ENCODE results near the gene CUX1. TPM values are rescaled to one million over a fixed set of nuclear protein-coding genes. Genes with fewer than 3 reads are reported as not detected.

CUX1 gene
- total RNA-seq, 1 donor from 2014 or later: 46.5 TPM

GRCh38 chr7:102280521-102280920 lies 463.1 kb downstream of the CUX1 start:
- DNase-seq (ENCODE audit: low read depth): no peak

- DNase-seq (ENCODE audit: low read depth): no peak
These were observed 464.4 kb downstream of the CUX1 start for GRCh38 chr7:102281785-102282184.

GRCh38 chr7:102282465-102283362 lies 465.3 kb downstream of the CUX1 start:
- no peak for DNase-seq (ENCODE audit: low read depth)

GRCh38 chr7:102283477-102284189 lies 466.2 kb downstream of the CUX1 start:
- no peak for DNase-seq (ENCODE audit: low read depth)

- DNase-seq (ENCODE audit: low read depth): peak; percentile 86
These were observed 467.0 kb downstream of the CUX1 start for GRCh38 chr7:102284399-102284798.

GRCh38 chr7:102284891-102285539 lies 467.6 kb downstream of the CUX1 start:
- peak; percentile 85 for DNase-seq (ENCODE audit: low read depth)

- no peak for DNase-seq (ENCODE audit: low read depth)
These were observed 468.3 kb downstream of the CUX1 start for GRCh38 chr7:102285540-102286236.

- peak; percentile 74 for DNase-seq (ENCODE audit: low read depth)
These were observed 469.0 kb downstream of the CUX1 start, which contains the start of gene SH2B2 for GRCh38 chr7:102286237-102287110. Gene SH2B2 (plus strand): TSS chr7:102286868. CDS start chr7:102300551, 13,683 bp downstream.

- peak; percentile 64 for DNase-seq (ENCODE audit: low read depth)
These were observed 469.9 kb downstream of the CUX1 start for GRCh38 chr7:102287111-102287980.

- DNase-seq (ENCODE audit: low read depth): no peak
These were observed 470.5 kb downstream of the CUX1 start for GRCh38 chr7:102287981-102288278.

DNA sequence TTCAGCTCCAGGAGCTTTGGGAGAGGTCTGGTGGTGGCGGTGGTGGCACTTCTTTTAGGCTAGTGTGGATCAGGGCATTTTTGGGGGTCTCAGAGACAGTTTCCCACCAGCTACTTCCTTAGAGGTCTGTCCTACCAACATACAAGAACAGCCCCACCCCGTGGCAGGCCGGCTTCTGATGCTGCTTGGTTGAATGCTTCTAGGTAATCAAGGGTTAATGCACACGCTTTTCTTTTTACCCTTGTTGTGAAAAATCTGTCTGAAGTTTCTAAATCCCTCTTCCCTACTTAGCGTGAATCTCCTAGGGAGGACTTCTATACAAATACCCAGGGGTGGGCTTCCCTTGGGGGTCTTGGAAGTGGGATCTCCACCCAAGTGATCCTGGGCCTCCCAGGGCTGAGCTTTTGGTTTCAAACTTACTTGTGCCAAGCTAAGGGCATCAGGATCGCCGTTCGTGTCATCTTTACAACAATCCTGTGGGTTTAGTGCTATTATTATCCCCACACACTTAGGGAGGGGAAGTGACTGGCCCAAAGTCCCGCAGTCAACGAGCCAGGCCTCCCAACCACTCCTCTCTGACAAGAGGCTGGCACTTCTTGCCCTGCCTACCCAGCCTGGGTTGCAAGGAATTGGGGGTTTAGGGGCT lies 471.0 kb downstream of the CUX1 start:
- DNase-seq (ENCODE audit: low read depth): peak; percentile 78

DNA sequence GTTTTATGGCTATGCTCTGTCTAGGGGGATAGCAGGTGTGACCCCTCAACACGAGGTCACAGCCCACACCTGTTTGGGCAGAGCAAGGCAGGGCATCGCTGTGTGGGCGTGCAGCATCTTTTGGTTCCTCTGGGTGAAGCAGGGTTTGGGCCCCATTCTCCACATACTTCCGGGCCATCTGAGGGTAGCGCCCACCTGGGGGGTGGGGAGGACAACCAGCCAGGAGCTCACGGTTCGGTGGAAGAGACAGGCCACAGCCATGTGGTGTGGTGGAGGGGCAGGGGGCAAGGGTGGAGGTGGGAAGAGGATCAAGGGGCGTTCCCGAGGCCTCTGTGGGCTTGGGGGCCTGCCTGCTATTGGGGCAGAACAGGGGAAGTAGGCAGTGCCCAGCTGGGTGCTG lies 471.6 kb downstream of the CUX1 start:
- no peak for DNase-seq (ENCODE audit: low read depth)

DNA sequence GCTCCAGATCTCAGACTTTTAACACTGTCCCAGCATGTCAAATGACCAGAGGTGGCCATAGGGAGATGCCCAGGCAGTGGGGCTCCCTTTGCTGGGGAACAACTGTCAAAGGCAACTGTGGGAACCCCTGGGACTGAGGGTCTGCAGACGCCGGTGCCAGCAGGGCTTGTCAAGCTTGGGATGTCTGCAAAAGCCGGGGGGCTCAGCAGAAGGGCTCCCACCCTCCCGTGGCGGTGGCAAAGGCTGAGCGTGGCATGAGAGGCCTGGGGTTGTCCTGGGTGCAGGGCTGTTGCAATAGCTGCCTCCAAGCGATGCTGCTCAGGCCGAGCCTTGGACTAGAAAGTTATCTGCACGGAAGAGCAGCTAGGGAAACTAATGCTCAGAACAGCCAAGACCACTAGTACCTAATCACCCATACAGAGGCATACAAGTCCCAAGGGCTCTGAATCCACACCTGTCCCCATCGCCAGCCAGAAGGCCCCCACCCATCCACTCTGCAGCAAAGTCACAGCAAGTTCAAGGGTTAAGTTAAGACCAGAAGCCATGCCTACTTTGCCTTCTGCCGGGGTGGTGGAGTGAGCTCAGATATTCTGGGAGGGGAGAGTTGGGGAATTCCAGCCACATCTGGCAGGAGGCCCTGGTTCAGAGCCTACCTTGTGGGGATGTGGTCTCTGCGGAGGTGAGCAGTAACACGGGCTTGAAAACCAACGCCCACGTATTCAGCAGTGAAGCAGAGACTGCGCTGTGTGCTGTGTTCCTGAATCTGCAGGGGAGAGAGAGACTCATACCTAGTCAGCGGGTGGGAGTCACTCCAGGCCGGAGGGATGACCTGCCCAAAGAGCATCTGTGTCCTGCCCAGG lies 473.9 kb downstream of the CUX1 start:
- DNase-seq (ENCODE audit: low read depth): no peak

DNA sequence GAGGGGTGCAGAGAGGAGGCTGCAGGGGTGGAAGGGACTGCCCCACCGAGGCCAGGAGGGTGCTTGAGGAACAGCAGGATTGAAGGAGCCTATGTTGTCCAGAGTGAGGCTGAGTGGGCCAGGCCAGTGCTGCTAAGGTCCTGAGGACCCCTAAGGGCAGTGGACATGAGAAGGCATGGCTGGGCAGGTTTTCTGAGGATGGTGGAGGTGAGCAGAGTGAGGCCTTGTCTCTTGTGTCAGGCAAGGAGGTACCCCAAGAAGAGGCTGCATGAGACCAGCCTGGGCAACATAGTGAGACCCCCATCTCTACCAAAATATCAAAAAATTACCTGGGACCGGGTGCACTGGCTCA lies 474.5 kb downstream of the CUX1 start:
- DNase-seq (ENCODE audit: low read depth): no peak

DNA sequence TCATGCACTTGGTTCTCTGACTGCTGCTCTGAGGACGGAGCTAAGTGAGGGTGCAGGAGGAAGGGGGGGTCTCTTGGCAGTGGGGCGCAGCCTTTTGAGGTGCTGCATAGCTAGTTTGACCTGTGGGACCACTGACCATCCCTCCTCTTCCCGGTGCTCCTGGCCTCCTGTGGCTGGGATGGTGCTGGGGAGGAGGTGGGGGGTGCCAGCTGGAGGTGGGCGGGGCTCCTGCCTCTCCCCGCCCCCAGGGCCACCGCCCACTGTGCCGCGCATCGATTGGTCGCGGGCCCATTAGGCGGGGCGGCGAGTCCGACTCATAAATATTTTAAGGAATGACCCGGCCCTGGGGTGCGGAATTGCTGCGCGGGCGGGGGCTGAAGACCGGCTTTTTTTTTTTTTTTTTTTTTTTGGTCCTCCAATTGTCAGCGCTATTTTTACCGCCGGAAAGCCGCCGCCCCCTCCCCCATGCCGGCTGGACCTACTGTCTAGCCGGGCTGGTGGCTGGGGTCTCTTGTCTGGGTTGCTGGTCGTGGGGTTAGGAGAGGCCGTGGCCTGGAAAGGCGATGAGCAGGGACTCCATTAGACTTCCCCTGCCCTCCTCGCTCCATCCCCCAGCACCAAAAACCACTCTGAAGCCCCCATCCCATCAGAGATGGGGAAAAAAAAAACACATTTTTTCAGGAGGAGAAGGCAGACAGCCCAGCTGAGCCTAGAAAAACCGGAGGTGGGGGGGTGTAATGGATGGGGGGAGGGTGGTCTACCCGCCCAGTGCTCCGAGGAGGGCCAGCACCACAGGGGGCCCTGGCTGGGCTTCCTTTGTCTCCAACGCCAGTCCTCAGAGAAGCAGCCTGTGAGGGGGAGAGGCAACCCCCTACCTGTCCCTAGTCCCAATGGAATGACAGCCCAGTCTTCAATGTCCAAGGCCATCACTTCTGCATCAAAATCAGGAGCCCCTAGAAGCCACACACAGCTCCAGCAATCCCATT lies 475.7 kb downstream of the CUX1 start:
- no peak for DNase-seq (ENCODE audit: low read depth)

DNA sequence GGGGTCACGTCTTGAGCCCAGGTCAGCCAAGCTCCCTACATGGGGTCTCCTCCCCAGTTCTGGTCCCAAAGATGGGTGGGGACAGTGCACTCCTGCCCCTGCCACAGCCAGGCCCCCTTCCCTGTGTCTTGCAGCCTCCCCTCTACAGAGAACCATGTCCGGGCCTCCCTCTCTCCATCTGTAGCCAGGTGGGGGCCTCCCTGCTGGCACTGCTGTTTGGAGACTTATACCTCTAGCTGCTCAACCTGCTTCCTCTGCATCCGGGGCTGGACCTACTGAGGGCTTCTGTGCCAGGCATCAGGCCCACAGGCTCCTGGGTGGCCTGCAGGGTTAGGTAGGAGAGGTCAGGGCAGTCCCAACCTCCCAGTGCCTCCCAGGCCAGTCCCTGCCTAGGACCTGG lies 477.2 kb downstream of the CUX1 start:
- DNase-seq (ENCODE audit: low read depth): no peak

Measured in myocyte (in vitro differentiated cells).